Measurements from ENCODE around the gene ARSK. TPM values are rescaled to one million over a fixed set of nuclear protein-coding genes. Genes with fewer than 3 reads are reported as not detected.
"Not testable (repeated sequence)": the region's sequence is repeated elsewhere in the genome, so short reads cannot be mapped to it uniquely, and the experiment has no call there.

Gene ARSK
- total RNA-seq, 4 donors from 2014 or later = 5.9 to 12.2 (median 7.7) TPM

- no peak overlapping the region for H3K4me3 ChIP-seq (ENCODE audit: low read depth, poor library complexity, severe bottlenecking)
- intact Hi-C loops (cut with DNase I; ENCODE audit: low total_unique reads) = no loop called here
- DNase-seq (ENCODE audit: low spot score in 2 of 2) = no peak
- WGBS, 2 donors = 91 to 95% methylated on average over 5 of the region's 5 CpGs
- TF ChIP-seq POLR2A (IDR thresholded peaks at IDR 0.05) (no peak), CTCF (IDR thresholded peaks at IDR 0.05) (no peak)
Observed at GRCh38 chr5:95630394-95630917, 75.6 kb downstream of the ARSK start.

GRCh38 chr5:95631255-95631958 lies 76.5 kb downstream of the ARSK start:
- intact Hi-C loops (cut with DNase I; ENCODE audit: low total_unique reads) = no loop called here
- TF ChIP-seq POLR2A (IDR thresholded peaks at IDR 0.05) (no peak), CTCF (IDR thresholded peaks at IDR 0.05) (no peak)
- WGBS, 2 donors = 59 to 61% methylated on average over 2 of the region's 2 CpGs

GRCh38 chr5:95631991-95632675 lies 77.2 kb downstream of the ARSK start:
- no peak overlapping the region for H3K4me3 ChIP-seq (ENCODE audit: low read depth, poor library complexity, severe bottlenecking)
- intact Hi-C loops (cut with DNase I; ENCODE audit: low total_unique reads) = no loop called here
- no peak for TF ChIP-seq CTCF (IDR thresholded peaks at IDR 0.05)
- TF ChIP-seq POLR2A (IDR thresholded peaks at IDR 0.05) = no peak
- 79 to 83% methylated on average over 4 of the region's 4 CpGs for WGBS, 2 donors
- DNase-seq (ENCODE audit: low spot score in 2 of 2) = no peak

More at GRCh38 chr5:95631255-95631958, 76.5 kb downstream of the ARSK start:
- DNase-seq (ENCODE audit: low spot score in 2 of 2) = no peak
- no peak overlapping the region for H3K4me3 ChIP-seq (ENCODE audit: low read depth, poor library complexity, severe bottlenecking)

GRCh38 chr5:95632942-95633341 lies 78.0 kb downstream of the ARSK start:
- DNase-seq (ENCODE audit: low spot score in 2 of 2); H3K4me3 ChIP-seq (ENCODE audit: low read depth, poor library complexity, severe bottlenecking); intact Hi-C loops (cut with DNase I; ENCODE audit: low total_unique reads): not testable (repeated sequence)
- WGBS, 2 donors = 89 to 98% methylated on average over 2 of the region's 2 CpGs

- DNase-seq (ENCODE audit: low spot score in 2 of 2) = no peak
- intact Hi-C loops (cut with DNase I; ENCODE audit: low total_unique reads) = no loop called here
- WGBS, 2 donors = 73 to 86% methylated on average over 3 of the region's 3 CpGs
- H3K4me3 ChIP-seq (ENCODE audit: low read depth, poor library complexity, severe bottlenecking) = no peak overlapping the region
- TF ChIP-seq CTCF (IDR thresholded peaks at IDR 0.05) (no peak), POLR2A (IDR thresholded peaks at IDR 0.05) (no peak)
Observed at GRCh38 chr5:95633671-95634070, 78.8 kb downstream of the ARSK start.

GRCh38 chr5:95634081-95634480 lies 79.2 kb downstream of the ARSK start:
- H3K4me3 ChIP-seq (ENCODE audit: low read depth, poor library complexity, severe bottlenecking) = no peak overlapping the region
- intact Hi-C loops (cut with DNase I; ENCODE audit: low total_unique reads) = no loop called here
- no peak for TF ChIP-seq POLR2A (IDR thresholded peaks at IDR 0.05)
- TF ChIP-seq CTCF (IDR thresholded peaks at IDR 0.05) = no peak
- WGBS, 2 donors = 93 to 97% methylated on average over 3 of the region's 3 CpGs
- DNase-seq (ENCODE audit: low spot score in 2 of 2) = no peak
